GM12878 (cell line): ENCODE measurements around the gene MAST4. TPM values are rescaled to one million over a fixed set of nuclear protein-coding genes. Genes with fewer than 3 reads are reported as not detected.

Experiments used
- CBX3 ChIP-seq: fragments of 200-600 bp; sonication (generic); IDR thresholded peaks from 2 replicates; pipeline ENCODE4 v1.6.1; 2016; ENCODE audit warnings: low read depth, borderline replicate concordance
- CEBPB ChIP-seq, 2 experiments: fragments of 150-350 bp in 1 of 2; IDR thresholded peaks; 2 replicates each; pipeline ENCODE4 v1.6.1; 2012 to 2014; ENCODE audit warnings: low read depth in 2 of 2, low read length in 2 of 2, borderline replicate concordance in 1 of 2, inconsistent platforms in 1 of 2
- CREB1 ChIP-seq: IDR thresholded peaks from 2 replicates; pipeline ENCODE4 v1.6.1; 2012; ENCODE audit warnings: low read depth, mild to moderate bottlenecking, inconsistent platforms
- GATAD2B ChIP-seq: fragments of 450-650 bp; conservative IDR thresholded peaks from 2 replicates; pipeline ENCODE4 v1.6.1; 2017; ENCODE audit warnings: low read depth, mild to moderate bottlenecking, moderate library complexity
- HCFC1 ChIP-seq: fragments of 150-350 bp; IDR thresholded peaks from 2 replicates; pipeline ENCODE4 v1.6.1; 2014; ENCODE audit warnings: low read length
- HDAC6 ChIP-seq: fragments of 200-600 bp; sonication (generic); IDR thresholded peaks from one replicate; pipeline ENCODE4 v1.8.0; 2017; ENCODE audit warnings: antibody characterized with exemption; ENCODE audit not compliant: unreplicated experiment
- KDM1A ChIP-seq: fragments of 200-600 bp; sonication (generic); IDR thresholded peaks from 2 replicates; pipeline ENCODE4 v1.6.1; 2016; ENCODE audit warnings: borderline replicate concordance
- MEF2B ChIP-seq: fragments of 450-650 bp; IDR thresholded peaks from 2 replicates; pipeline ENCODE4 v1.6.1; 2018; ENCODE audit warnings: mild to moderate bottlenecking, moderate library complexity; ENCODE audit not compliant: partially characterized antibody, poor library complexity, severe bottlenecking
- NRF1 ChIP-seq: conservative IDR thresholded peaks from 2 replicates; pipeline ENCODE4 v1.6.1; 2011; ENCODE audit warnings: mild to moderate bottlenecking, low read depth, low read length, improper control_type of control experiment
- POLR2AphosphoS2 ChIP-seq: IDR thresholded peaks from 2 replicates; pipeline ENCODE4 v1.6.1; 2011; ENCODE audit warnings: low read depth, mild to moderate bottlenecking, low read length, improper control_type of control experiment, moderate library complexity
- POLR2AphosphoS5 ChIP-seq: IDR thresholded peaks from 2 replicates; pipeline ENCODE4 v1.6.1; 2011; ENCODE audit warnings: mild to moderate bottlenecking, low read length, inconsistent platforms
- RAD21 ChIP-seq: IDR thresholded peaks from 2 replicates; pipeline ENCODE4 v1.6.1; 2011; ENCODE audit warnings: mild to moderate bottlenecking, low read depth, low read length, moderate library complexity; ENCODE audit not compliant: insufficient read depth
- RB1 ChIP-seq: fragments of 450-650 bp; formaldehyde crosslinking; IDR thresholded peaks from 2 replicates; pipeline ENCODE4 v1.6.1; 2017; ENCODE audit warnings: mild to moderate bottlenecking, borderline replicate concordance
- YY1 ChIP-seq: IDR thresholded peaks from 2 replicates; pipeline ENCODE4 v1.6.1; 2011; ENCODE audit warnings: low read depth, mild to moderate bottlenecking, low read length
- ZBED1 ChIP-seq: IDR thresholded peaks from 2 replicates; pipeline ENCODE4 v1.6.1; 2016; ENCODE audit warnings: borderline replicate concordance
- ZNF622 ChIP-seq: fragments of 450-650 bp; IDR thresholded peaks from 2 replicates; pipeline ENCODE4 v1.6.1; 2017; ENCODE audit warnings: mild to moderate bottlenecking, inconsistent platforms
- polyA plus RNA-seq, 11 experiments: library from polyadenylated mRNA; depleted of rRNA in 4 of 11; unstranded in 6 of 11; stranded (reverse) in 5 of 11; fragments of >200 nt; fragmentation: Nextera tagmentation in 4 of 11; fragmentation: Illumina TruSeq in 1 of 11; extraction: Ambion mirVana in 4 of 11; extraction: Trizol in 1 of 11; gene quantifications; 1 replicate in 1 of 11; 2 replicates in 10 of 11; pipeline versions ENCODE4 v1.2.1 to v1.2.3, GENCODE V29; 2011 to 2016; ENCODE audit warnings: inconsistent platforms in 2 of 11, missing spikeins in 2 of 11, low read depth in 1 of 11
- total RNA-seq, 4 experiments: library from RNA; depleted of rRNA in 3 of 4; stranded (reverse); fragments of >200 nt in 3 of 4; fragmentation: Illumina TruSeq in 1 of 4; extraction: Trizol in 1 of 4; gene quantifications; 2 replicates each; pipeline versions ENCODE4 v1.2.1 to v1.2.3, GENCODE V29; 2013 to 2021
- TF ChIP-seq, protein P1 (sequence below): IDR thresholded peaks from 2 replicates; pipeline ENCODE4 v1.6.1; 2011; ENCODE audit warnings: borderline replicate concordance, low read depth, mild to moderate bottlenecking, moderate library complexity, low read length; ENCODE audit not compliant: insufficient read depth, poor library complexity, severe bottlenecking
- TF ChIP-seq, protein P2 (sequence below): fragments of 450-650 bp; conservative IDR thresholded peaks from 2 replicates; pipeline ENCODE4 v1.6.1; 2017; ENCODE audit warnings: mild to moderate bottlenecking, moderate library complexity
- TF ChIP-seq, protein P3 (sequence below): fragments of 450-650 bp; formaldehyde crosslinking; IDR thresholded peaks from 2 replicates; pipeline ENCODE4 v1.4.0; 2020; ENCODE audit warnings: mild to moderate bottlenecking, moderate library complexity
- TF ChIP-seq, protein P4 (sequence below): fragments of 450-650 bp; IDR thresholded peaks from 2 replicates; pipeline ENCODE4 v1.6.1; 2016; ENCODE audit warnings: mild to moderate bottlenecking
- TF ChIP-seq, protein P5 (sequence below): IDR thresholded peaks from 2 replicates; pipeline ENCODE4 v1.6.1; 2012; ENCODE audit warnings: low read length, inconsistent platforms

The MAST4 gene
- total and polyA plus RNA-seq, 10 of the 15 experiments (the other 5 are each of a cell fraction or from before 2014, with no cell fraction given), result 0.02 to 1.6 (median 0.29) TPM; not detected in 1

DNA sequence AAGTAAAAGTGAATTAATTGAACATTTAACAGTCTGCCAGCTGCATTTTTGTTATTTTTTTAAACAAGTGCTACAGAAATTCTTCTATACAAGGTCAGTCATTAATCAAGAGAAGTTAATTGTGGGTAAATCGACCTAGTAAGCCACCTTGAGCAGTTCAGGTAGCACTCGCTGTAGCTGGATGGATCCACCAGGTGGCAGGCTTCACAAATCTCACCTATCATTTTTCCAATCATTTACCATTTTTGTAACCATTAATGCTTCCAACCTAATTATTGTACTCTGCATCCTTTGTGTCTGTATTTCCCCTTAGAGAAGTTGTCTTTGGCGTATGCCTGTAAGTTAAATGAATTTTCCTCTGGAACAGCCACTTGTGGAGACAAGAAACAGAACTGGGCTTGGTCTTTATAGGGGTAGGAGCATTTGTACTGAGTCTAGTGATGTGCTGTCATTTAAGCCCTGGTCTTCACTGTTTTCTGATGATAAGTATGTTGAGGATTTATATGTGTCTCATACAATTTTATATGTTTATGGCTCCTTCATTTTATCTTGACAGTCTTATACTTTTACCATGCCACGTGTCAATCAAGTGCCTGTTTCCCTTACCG is 560.9 kb downstream of the MAST4 start (continued):
- TF ChIP-seq HDAC6, result no peak
- TF ChIP-seq, protein P1, sequence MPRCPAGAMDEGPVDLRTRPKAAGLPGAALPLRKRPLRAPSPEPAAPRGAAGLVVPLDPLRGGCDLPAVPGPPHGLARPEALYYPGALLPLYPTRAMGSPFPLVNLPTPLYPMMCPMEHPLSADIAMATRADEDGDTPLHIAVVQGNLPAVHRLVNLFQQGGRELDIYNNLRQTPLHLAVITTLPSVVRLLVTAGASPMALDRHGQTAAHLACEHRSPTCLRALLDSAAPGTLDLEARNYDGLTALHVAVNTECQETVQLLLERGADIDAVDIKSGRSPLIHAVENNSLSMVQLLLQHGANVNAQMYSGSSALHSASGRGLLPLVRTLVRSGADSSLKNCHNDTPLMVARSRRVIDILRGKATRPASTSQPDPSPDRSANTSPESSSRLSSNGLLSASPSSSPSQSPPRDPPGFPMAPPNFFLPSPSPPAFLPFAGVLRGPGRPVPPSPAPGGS, result no peak
- no peak for TF ChIP-seq ZNF622
- TF ChIP-seq, protein P2, sequence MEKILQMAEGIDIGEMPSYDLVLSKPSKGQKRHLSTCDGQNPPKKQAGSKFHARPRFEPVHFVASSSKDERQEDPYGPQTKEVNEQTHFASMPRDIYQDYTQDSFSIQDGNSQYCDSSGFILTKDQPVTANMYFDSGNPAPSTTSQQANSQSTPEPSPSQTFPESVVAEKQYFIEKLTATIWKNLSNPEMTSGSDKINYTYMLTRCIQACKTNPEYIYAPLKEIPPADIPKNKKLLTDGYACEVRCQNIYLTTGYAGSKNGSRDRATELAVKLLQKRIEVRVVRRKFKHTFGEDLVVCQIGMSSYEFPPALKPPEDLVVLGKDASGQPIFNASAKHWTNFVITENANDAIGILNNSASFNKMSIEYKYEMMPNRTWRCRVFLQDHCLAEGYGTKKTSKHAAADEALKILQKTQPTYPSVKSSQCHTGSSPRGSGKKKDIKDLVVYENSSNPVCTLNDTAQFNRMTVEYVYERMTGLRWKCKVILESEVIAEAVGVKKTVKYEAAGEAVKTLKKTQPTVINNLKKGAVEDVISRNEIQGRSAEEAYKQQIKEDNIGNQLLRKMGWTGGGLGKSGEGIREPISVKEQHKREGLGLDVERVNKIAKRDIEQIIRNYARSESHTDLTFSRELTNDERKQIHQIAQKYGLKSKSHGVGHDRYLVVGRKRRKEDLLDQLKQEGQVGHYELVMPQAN, result no peak
- TF ChIP-seq, protein P3, sequence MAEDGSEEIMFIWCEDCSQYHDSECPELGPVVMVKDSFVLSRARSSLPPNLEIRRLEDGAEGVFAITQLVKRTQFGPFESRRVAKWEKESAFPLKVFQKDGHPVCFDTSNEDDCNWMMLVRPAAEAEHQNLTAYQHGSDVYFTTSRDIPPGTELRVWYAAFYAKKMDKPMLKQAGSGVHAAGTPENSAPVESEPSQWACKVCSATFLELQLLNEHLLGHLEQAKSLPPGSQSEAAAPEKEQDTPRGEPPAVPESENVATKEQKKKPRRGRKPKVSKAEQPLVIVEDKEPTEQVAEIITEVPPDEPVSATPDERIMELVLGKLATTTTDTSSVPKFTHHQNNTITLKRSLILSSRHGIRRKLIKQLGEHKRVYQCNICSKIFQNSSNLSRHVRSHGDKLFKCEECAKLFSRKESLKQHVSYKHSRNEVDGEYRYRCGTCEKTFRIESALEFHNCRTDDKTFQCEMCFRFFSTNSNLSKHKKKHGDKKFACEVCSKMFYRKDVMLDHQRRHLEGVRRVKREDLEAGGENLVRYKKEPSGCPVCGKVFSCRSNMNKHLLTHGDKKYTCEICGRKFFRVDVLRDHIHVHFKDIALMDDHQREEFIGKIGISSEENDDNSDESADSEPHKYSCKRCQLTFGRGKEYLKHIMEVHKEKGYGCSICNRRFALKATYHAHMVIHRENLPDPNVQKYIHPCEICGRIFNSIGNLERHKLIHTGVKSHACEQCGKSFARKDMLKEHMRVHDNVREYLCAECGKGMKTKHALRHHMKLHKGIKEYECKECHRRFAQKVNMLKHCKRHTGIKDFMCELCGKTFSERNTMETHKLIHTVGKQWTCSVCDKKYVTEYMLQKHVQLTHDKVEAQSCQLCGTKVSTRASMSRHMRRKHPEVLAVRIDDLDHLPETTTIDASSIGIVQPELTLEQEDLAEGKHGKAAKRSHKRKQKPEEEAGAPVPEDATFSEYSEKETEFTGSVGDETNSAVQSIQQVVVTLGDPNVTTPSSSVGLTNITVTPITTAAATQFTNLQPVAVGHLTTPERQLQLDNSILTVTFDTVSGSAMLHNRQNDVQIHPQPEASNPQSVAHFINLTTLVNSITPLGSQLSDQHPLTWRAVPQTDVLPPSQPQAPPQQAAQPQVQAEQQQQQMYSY (CRISPR knock-in tag), result no peak
- TF ChIP-seq CREB1, result no peak
- no peak for TF ChIP-seq KDM1A
- no peak for TF ChIP-seq MEF2B
- TF ChIP-seq YY1, result 0 out of 2 replicates have a peak, but pooled peaks have one; percentile 28
- TF ChIP-seq, protein P4, sequence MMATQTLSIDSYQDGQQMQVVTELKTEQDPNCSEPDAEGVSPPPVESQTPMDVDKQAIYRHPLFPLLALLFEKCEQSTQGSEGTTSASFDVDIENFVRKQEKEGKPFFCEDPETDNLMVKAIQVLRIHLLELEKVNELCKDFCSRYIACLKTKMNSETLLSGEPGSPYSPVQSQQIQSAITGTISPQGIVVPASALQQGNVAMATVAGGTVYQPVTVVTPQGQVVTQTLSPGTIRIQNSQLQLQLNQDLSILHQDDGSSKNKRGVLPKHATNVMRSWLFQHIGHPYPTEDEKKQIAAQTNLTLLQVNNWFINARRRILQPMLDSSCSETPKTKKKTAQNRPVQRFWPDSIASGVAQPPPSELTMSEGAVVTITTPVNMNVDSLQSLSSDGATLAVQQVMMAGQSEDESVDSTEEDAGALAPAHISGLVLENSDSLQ, result 0 out of 2 replicates have a peak, but pooled peaks have one; percentile 7
- no peak for TF ChIP-seq CEBPB (IDR thresholded peaks at IDR 0.05; ENCODE audit: borderline replicate concordance in 1 of 2, low read depth in 2 of 2, low read length in 2 of 2)
- TF ChIP-seq ZBED1, result no peak
- TF ChIP-seq POLR2AphosphoS5, result no peak
- TF ChIP-seq, protein P5, sequence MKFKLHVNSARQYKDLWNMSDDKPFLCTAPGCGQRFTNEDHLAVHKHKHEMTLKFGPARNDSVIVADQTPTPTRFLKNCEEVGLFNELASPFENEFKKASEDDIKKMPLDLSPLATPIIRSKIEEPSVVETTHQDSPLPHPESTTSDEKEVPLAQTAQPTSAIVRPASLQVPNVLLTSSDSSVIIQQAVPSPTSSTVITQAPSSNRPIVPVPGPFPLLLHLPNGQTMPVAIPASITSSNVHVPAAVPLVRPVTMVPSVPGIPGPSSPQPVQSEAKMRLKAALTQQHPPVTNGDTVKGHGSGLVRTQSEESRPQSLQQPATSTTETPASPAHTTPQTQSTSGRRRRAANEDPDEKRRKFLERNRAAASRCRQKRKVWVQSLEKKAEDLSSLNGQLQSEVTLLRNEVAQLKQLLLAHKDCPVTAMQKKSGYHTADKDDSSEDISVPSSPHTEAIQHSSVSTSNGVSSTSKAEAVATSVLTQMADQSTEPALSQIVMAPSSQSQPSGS, result no peak
- TF ChIP-seq NRF1, result no peak
- TF ChIP-seq GATAD2B, result no peak
- TF ChIP-seq CBX3, result no peak
- no peak for TF ChIP-seq RB1
- no peak for TF ChIP-seq HCFC1
- TF ChIP-seq RAD21, result peak; percentile 60
- no peak for TF ChIP-seq POLR2AphosphoS2
